B cell (primary cell): ENCODE results near the gene GFOD1.

Source experiments
- EZH2 ChIP-seq: IDR thresholded peaks from 2 replicates; pipeline ENCODE4 v1.6.1; 2012; ENCODE audit warnings: borderline replicate concordance, low read depth, mild to moderate bottlenecking, moderate library complexity, low read length; ENCODE audit not compliant: insufficient read depth, poor library complexity, severe bottlenecking
- TF ChIP-seq, protein P1 (sequence below): fragments of 200-600 bp; IDR thresholded peaks from one replicate; pipeline ENCODE4 v1.8.0; 2022; ENCODE audit warnings: antibody characterized with exemption, mild to moderate bottlenecking

DNA sequence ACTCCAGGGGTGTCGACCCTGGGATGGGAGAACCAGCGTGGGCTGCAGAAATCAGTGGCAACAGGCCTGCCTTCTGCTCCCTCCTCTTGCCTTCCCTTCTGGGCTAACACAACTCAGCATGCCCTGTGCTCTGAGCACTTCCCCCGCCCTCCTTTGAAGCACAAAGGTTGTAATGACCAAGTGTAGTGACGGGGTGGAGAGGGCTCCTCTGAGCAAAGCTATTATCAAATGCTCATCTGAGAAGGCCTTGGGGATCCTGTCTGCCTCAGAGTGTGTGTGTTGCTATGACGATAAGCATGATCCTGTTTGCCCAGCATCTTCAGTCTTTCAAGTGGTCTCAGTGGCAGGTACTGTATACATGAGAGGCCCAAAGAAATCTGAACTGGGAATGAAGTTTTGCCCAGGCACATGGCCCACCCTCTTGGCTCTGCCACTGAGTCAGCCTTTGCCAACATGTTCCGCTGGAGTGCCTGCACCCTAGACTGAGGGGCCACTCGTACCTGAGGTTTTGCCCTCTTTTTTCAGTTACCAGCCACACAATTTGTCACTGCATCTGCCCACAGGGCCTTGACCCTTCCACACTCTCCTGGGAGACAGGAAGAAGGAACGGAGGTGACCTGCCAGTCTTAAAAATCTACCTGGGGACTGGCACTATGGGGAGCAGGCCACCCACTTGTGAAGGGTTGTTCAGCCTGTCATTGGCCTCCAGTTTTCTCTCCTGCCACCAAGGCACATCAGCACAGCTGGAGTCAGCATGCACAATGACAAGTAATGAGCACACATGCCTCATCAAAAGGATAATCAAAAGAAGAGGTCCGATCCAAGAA, 74.5 kb downstream of the GFOD1 start:
- TF ChIP-seq, protein P1, sequence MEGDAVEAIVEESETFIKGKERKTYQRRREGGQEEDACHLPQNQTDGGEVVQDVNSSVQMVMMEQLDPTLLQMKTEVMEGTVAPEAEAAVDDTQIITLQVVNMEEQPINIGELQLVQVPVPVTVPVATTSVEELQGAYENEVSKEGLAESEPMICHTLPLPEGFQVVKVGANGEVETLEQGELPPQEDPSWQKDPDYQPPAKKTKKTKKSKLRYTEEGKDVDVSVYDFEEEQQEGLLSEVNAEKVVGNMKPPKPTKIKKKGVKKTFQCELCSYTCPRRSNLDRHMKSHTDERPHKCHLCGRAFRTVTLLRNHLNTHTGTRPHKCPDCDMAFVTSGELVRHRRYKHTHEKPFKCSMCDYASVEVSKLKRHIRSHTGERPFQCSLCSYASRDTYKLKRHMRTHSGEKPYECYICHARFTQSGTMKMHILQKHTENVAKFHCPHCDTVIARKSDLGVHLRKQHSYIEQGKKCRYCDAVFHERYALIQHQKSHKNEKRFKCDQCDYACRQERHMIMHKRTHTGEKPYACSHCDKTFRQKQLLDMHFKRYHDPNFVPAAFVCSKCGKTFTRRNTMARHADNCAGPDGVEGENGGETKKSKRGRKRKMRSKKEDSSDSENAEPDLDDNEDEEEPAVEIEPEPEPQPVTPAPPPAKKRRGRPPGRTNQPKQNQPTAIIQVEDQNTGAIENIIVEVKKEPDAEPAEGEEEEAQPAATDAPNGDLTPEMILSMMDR, result no peak
- TF ChIP-seq EZH2, result no peak
